Measurements from ENCODE around the gene PYM1. TPM values are rescaled to one million over a fixed set of nuclear protein-coding genes. Genes with fewer than 3 reads are reported as not detected.
A peak's percentile ranks its signal among the peaks of the same experiment; 100 is the strongest.

PYM1 gene
- total RNA-seq, 1 donor = 31.5 TPM

DNA sequence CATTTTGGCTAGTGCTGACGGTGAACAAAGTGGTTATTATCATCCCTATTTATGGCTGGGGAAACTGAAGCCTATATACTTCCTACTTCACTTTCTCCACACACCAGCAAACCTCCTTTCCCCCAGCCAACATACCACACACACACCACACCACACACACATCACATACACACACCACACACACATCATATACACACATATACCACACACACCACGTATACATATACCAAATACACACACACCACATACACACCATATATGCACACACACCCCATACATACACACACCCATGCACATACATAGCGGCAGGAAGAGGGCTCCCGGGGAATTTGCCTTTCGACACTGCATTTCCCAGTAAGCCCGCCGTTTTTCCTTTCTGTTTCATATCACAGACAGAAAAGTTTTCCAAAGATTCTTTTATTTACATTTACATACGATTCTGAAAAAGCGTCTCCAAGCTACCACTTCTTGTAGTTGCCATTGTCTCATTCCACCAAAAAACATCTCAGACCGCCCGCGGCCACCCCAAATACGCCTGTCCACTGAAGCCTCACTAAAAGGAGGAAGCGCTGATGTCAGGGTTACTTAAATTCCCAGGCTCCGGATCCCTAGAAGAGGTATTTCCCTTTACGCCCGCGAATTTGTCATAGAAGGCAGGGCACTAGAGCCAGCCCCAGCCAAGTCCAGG is 45.4 kb upstream of the PYM1 start:
- Histone ChIP-seq H3K79me2 (ENCODE audit: insufficient read depth, low read length) (peaks cover 50% of the 10 kb centered on the region), H3K36me3 (ENCODE audit: insufficient read depth, low read length) (peaks cover 8% of the 10 kb centered on the region), H3K9me3 (ENCODE audit: low read depth, low read length) (no peaks in the 10 kb centered on the region), H4K20me1 (ENCODE audit: insufficient read depth, low read length) (peaks cover 11% of the 10 kb centered on the region), H3K4me1 (ENCODE audit: insufficient read depth, low read length) (peaks cover 27% of the 10 kb centered on the region), H3K27me3 (ENCODE audit: insufficient read depth, low read length) (no peaks in the 10 kb centered on the region), H3K27ac (ENCODE audit: low read depth, low read length) (peak overlapping the region; percentile 99), H3K4me3 (ENCODE audit: insufficient read depth, low read length) (peak overlapping the region; percentile 84), H2AFZ (ENCODE audit: low read length) (peak overlapping the region; percentile 84), H3K4me2 (ENCODE audit: insufficient read depth, low read length) (peak overlapping the region; percentile 99)
- DNase-seq (ENCODE audit: insufficient read length, low spot score, missing footprints) = peak; percentile 58
- TF ChIP-seq CTCF (IDR thresholded peaks at IDR 0.05; ENCODE audit: extremely low read depth, low read depth, low read length) = no peak

DNA sequence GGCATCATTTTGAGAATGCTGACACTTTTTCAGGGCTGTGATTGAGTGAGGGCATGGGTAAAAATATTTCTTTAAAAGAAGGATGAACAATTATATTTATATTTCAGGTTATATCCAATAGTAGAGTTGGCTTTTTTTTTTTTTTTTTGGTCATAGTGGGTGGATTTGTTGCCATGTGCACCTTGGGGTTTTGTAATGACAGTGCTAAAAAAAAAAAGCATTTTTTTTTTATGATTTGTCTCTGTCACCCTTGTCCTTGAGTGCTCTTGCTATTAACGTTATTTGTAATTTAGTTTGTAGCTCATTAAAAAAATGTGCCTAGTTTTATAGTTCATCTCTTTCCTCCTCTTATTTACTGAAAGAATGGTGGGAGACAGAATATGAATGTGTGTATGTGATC is 44.8 kb upstream of the PYM1 start:
- Histone ChIP-seq H4K20me1 (ENCODE audit: insufficient read depth, low read length) (peaks cover 11% of the 10 kb centered on the region), H3K27me3 (ENCODE audit: insufficient read depth, low read length) (no peaks in the 10 kb centered on the region), H2AFZ (ENCODE audit: low read length) (peak overlapping the region; percentile 84), H3K36me3 (ENCODE audit: insufficient read depth, low read length) (peaks cover 8% of the 10 kb centered on the region), H3K4me3 (ENCODE audit: insufficient read depth, low read length) (peak overlapping the region; percentile 84), H3K9me3 (ENCODE audit: low read depth, low read length) (no peaks in the 10 kb centered on the region), H3K79me2 (ENCODE audit: insufficient read depth, low read length) (peaks cover 50% of the 10 kb centered on the region), H3K4me2 (ENCODE audit: insufficient read depth, low read length) (peak overlapping the region; percentile 99), H3K4me1 (ENCODE audit: insufficient read depth, low read length) (peaks cover 33% of the 10 kb centered on the region), H3K27ac (ENCODE audit: low read depth, low read length) (peak overlapping the region; percentile 99)
- no peak for TF ChIP-seq CTCF (IDR thresholded peaks at IDR 0.05; ENCODE audit: extremely low read depth, low read depth, low read length)
- no peak for DNase-seq (ENCODE audit: insufficient read length, low spot score, missing footprints)

DNA sequence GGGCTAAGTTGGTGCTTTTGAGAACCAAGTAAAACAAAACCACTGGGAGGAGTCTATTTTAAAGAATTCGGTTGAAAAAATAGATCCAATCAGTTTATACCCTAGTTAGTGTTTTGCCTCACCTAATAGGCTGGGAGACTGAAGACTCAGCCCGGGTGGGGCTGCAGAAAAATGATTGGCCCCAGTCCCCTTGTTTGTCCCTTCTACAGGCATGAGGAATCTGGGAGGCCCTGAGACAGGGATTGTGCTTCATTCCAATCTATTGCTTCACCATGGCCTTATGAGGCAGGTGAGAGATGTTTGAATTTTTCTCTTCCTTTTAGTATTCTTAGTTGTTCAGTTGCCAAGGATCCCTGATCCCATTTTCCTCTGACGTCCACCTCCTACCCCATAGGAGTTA is 44.3 kb upstream of the PYM1 start:
- peak overlapping the region; percentile 99 for H3K4me2 ChIP-seq (ENCODE audit: insufficient read depth, low read length)

More for the DNA sequence above, 44.3 kb upstream of the PYM1 start:
- Histone ChIP-seq H3K79me2 (ENCODE audit: insufficient read depth, low read length) (peaks cover 50% of the 10 kb centered on the region), H4K20me1 (ENCODE audit: insufficient read depth, low read length) (peaks cover 11% of the 10 kb centered on the region), H3K27ac (ENCODE audit: low read depth, low read length) (peak overlapping the region; percentile 99), H2AFZ (ENCODE audit: low read length) (no peak overlapping the region), H3K4me1 (ENCODE audit: insufficient read depth, low read length) (peaks cover 37% of the 10 kb centered on the region), H3K36me3 (ENCODE audit: insufficient read depth, low read length) (peaks cover 8% of the 10 kb centered on the region), H3K9me3 (ENCODE audit: low read depth, low read length) (no peaks in the 10 kb centered on the region), H3K4me3 (ENCODE audit: insufficient read depth, low read length) (peak overlapping the region; percentile 1), H3K27me3 (ENCODE audit: insufficient read depth, low read length) (no peaks in the 10 kb centered on the region)
- TF ChIP-seq CTCF (IDR thresholded peaks at IDR 0.05; ENCODE audit: extremely low read depth, low read depth, low read length) = no peak
- DNase-seq (ENCODE audit: insufficient read length, low spot score, missing footprints) = peak; percentile 83
